Activated T-helper 1 cell treated with anti-CD3 and anti-CD28 coated beads, Interleukin-12 subunit alpha, Interleukin-12 subunit beta, Interleukin-2, Interleukin-4 antibody, amounts not matched to agents 30 ng/mL and 10 ng/mL and 1 ng/mL, durations not matched to agents 14 hours and 24 hours and 36 hours (primary cell): ENCODE data around the gene PKLR. TPM values are rescaled to one million over a fixed set of nuclear protein-coding genes. Genes with fewer than 3 reads are reported as not detected.
"Not testable (repeated sequence)": the region's sequence is repeated elsewhere in the genome, so short reads cannot be mapped to it uniquely, and the experiment has no call there.

Experiments used
- DNase-seq: peaks from one replicate; pipeline ENCODE4 v3.0.0; 2021; ENCODE audit warnings: low spot score
- H3K27ac Mint-ChIP-seq: one replicate; pipeline ENCODE4 v1.8.0; 2021; ENCODE audit warnings: mild to moderate bottlenecking, mixed read lengths
- H3K27me3 Mint-ChIP-seq: one replicate; pipeline ENCODE4 v1.8.0; 2022; ENCODE audit warnings: mild to moderate bottlenecking, moderate library complexity, mixed read lengths; ENCODE audit not compliant: insufficient read depth
- H3K36me3 Mint-ChIP-seq: one replicate; pipeline ENCODE4 v1.8.0; 2021; ENCODE audit warnings: low read depth, mixed read lengths
- H3K4me1 Mint-ChIP-seq: one replicate; pipeline ENCODE4 v1.8.0; 2021; ENCODE audit warnings: low read depth, mixed read lengths
- H3K4me3 Mint-ChIP-seq: one replicate; pipeline ENCODE4 v1.8.0; 2021; ENCODE audit warnings: mild to moderate bottlenecking, moderate library complexity, mixed read lengths
- H3K9me3 Mint-ChIP-seq: one replicate; pipeline ENCODE4 v1.8.0; 2021; ENCODE audit warnings: mixed read lengths
- intact Hi-C: fragments of 100-400 bp; cut with micrococcal nuclease; formaldehyde crosslinking; loops from one replicate; pipeline ENCODE4 v1.15.1; 2024
- total RNA-seq: library from RNA; stranded (reverse); gene quantifications from 2 replicates; pipeline ENCODE4 v1.2.3, GENCODE V29; 2022

Gene PKLR
- total RNA-seq, 1 donor from 2014 or later, result 0.05 TPM

- Mint-ChIP-seq H3K4me3 (no peak overlapping the region), H3K36me3 (no peaks in the 10 kb centered on the region), H3K4me1 (peaks cover 6% of the 10 kb centered on the region), H3K27me3 (peaks cover 34% of the 10 kb centered on the region), H3K27ac (no peak overlapping the region), H3K9me3 (no peaks in the 10 kb centered on the region)
- intact Hi-C loops, result no loop called here
- DNase-seq, result no peak
These were observed 8.0 kb downstream of the PKLR start for GRCh38 chr1:155293086-155293749.

GRCh38 chr1:155291006-155291405, 10.2 kb downstream of the PKLR start:
- H3K27me3 Mint-ChIP-seq, result peaks cover 29% of the 10 kb centered on the region
- intact Hi-C loops, H3K4me1 Mint-ChIP-seq, H3K9me3 Mint-ChIP-seq, H3K36me3 Mint-ChIP-seq, H3K27ac Mint-ChIP-seq, H3K4me3 Mint-ChIP-seq, DNase-seq: not testable (repeated sequence)

GRCh38 chr1:155287987-155288543, 13.2 kb downstream of the PKLR start:
- intact Hi-C loops, result no loop called here
- Mint-ChIP-seq H3K9me3 (no peaks in the 10 kb centered on the region), H3K4me1 (no peaks in the 10 kb centered on the region), H3K4me3 (no peak overlapping the region), H3K27me3 (peaks cover 10% of the 10 kb centered on the region), H3K27ac (no peak overlapping the region), H3K36me3 (no peaks in the 10 kb centered on the region)
- no peak for DNase-seq

GRCh38 chr1:155286544-155286943, 14.7 kb downstream of the PKLR start:
- Mint-ChIP-seq H3K36me3 (no peaks in the 10 kb centered on the region), H3K27ac (no peak overlapping the region), H3K27me3 (peaks cover 6% of the 10 kb centered on the region), H3K9me3 (no peaks in the 10 kb centered on the region), H3K4me3 (no peak overlapping the region), H3K4me1 (no peaks in the 10 kb centered on the region)
- intact Hi-C loops, result no loop called here
- no peak for DNase-seq

GRCh38 chr1:155285631-155286044, 15.6 kb downstream of the PKLR start:
- no peak overlapping the region for H3K4me3 Mint-ChIP-seq
- DNase-seq, result no peak
- intact Hi-C loops, result no loop called here
- no peaks in the 10 kb centered on the region for H3K36me3 Mint-ChIP-seq
- H3K4me1 Mint-ChIP-seq, result no peaks in the 10 kb centered on the region
- H3K27me3 Mint-ChIP-seq, result peaks cover 4% of the 10 kb centered on the region
- no peak overlapping the region for H3K27ac Mint-ChIP-seq
- H3K9me3 Mint-ChIP-seq, result no peaks in the 10 kb centered on the region

GRCh38 chr1:155285063-155285462, 16.2 kb downstream of the PKLR start:
- Mint-ChIP-seq H3K27ac (no peak overlapping the region), H3K4me1 (no peaks in the 10 kb centered on the region), H3K36me3 (no peaks in the 10 kb centered on the region), H3K27me3 (peaks cover under 1% of the 10 kb centered on the region), H3K9me3 (no peaks in the 10 kb centered on the region), H3K4me3 (no peak overlapping the region)
- intact Hi-C loops, result no loop called here
- no peak for DNase-seq

GRCh38 chr1:155284476-155284875, 16.8 kb downstream of the PKLR start:
- no peak for DNase-seq
- intact Hi-C loops, result no loop called here

GRCh38 chr1:155282488-155283091, 18.6 kb downstream of the PKLR start:
- Mint-ChIP-seq H3K36me3 (no peaks in the 10 kb centered on the region), H3K4me1 (peaks cover 8% of the 10 kb centered on the region), H3K9me3 (no peaks in the 10 kb centered on the region), H3K4me3 (no peak overlapping the region), H3K27me3 (peaks cover 5% of the 10 kb centered on the region), H3K27ac (no peak overlapping the region)
- intact Hi-C loops, result no loop called here
- no peak for DNase-seq

More at GRCh38 chr1:155284476-155284875, 16.8 kb downstream of the PKLR start:
- H3K4me1 Mint-ChIP-seq, result no peaks in the 10 kb centered on the region
- H3K27me3 Mint-ChIP-seq, result no peaks in the 10 kb centered on the region
- no peak overlapping the region for H3K4me3 Mint-ChIP-seq
- H3K27ac Mint-ChIP-seq, result no peak overlapping the region
- H3K9me3 Mint-ChIP-seq, result no peaks in the 10 kb centered on the region
- H3K36me3 Mint-ChIP-seq, result no peaks in the 10 kb centered on the region

GRCh38 chr1:155279268-155279667, 22.0 kb downstream of the PKLR start:
- Mint-ChIP-seq H3K27me3 (peaks cover 7% of the 10 kb centered on the region), H3K36me3 (no peaks in the 10 kb centered on the region), H3K4me1 (peaks cover 26% of the 10 kb centered on the region), H3K9me3 (no peaks in the 10 kb centered on the region), H3K4me3 (no peak overlapping the region), H3K27ac (no peak overlapping the region)
- intact Hi-C loops, result loop anchor here (2.0 to 10.0 kb wide), 3 partner anchors 37 to 776 kb away; partner anchors contain the start of genes ASH1L, LAMTOR2 and UBQLN4
- DNase-seq, result no peak

- peak overlapping the region; percentile 83 for H3K4me3 Mint-ChIP-seq
- no peaks in the 10 kb centered on the region for H3K36me3 Mint-ChIP-seq
These were observed 22.5 kb downstream of the PKLR start for GRCh38 chr1:155278689-155279160.

GRCh38 chr1:155277902-155278688, 23.1 kb downstream of the PKLR start:
- DNase-seq, result peak; percentile 64
- peaks cover 32% of the 10 kb centered on the region for H3K4me1 Mint-ChIP-seq
- H3K4me3 Mint-ChIP-seq, result peak overlapping the region; percentile 83
- peaks cover 7% of the 10 kb centered on the region for H3K27me3 Mint-ChIP-seq
- H3K9me3 Mint-ChIP-seq, result no peaks in the 10 kb centered on the region
- H3K27ac Mint-ChIP-seq, result no peak overlapping the region
- no peaks in the 10 kb centered on the region for H3K36me3 Mint-ChIP-seq
- intact Hi-C loops, result loop anchor here (1.0 to 10.0 kb wide), 11 partner anchors 16 to 777 kb away; partner anchors contain the start of genes ASH1L, ENTREP3, FDPS and LAMTOR2

More at GRCh38 chr1:155278689-155279160, 22.5 kb downstream of the PKLR start:
- Mint-ChIP-seq H3K27me3 (peaks cover 7% of the 10 kb centered on the region), H3K9me3 (no peaks in the 10 kb centered on the region), H3K27ac (no peak overlapping the region), H3K4me1 (peaks cover 28% of the 10 kb centered on the region)
- DNase-seq, result no peak
- intact Hi-C loops, result loop anchor here (1.0 to 10.0 kb wide), 4 partner anchors 36 to 776 kb away; partner anchors contain the start of genes ASH1L, LAMTOR2 and UBQLN4

- peak within 1 kb of the TSS; percentile 83 for H3K4me3 Mint-ChIP-seq
- intact Hi-C loops, result loop anchor here (1.0 to 10.0 kb wide), 9 partner anchors 15 to 778 kb away; partner anchors contain the start of genes ENTREP3, FDPS, LAMTOR2 and SCAMP3
- H3K36me3 Mint-ChIP-seq, result peaks cover 6% of the 10 kb centered on the region
- peak; percentile 91 for DNase-seq
- peak within 1 kb of the TSS; percentile 62 for H3K27ac Mint-ChIP-seq
- H3K9me3 Mint-ChIP-seq, result no peaks in the 10 kb centered on the region
- peaks cover 7% of the 10 kb centered on the region for H3K27me3 Mint-ChIP-seq
- H3K4me1 Mint-ChIP-seq, result peaks cover 38% of the 10 kb centered on the region
These were observed 24.0 kb downstream of the PKLR start, which contains the start of gene HCN3 for GRCh38 chr1:155277070-155277901. Gene HCN3, plus strand, starts transcription at chr1:155277463. Its CDS starts 128 bp downstream, at chr1:155277591.
